CD4-positive, alpha-beta T cell (primary cell): Measurements from ENCODE around the gene SAMD14. TPM values are rescaled to one million over a fixed set of nuclear protein-coding genes. Genes with fewer than 3 reads are reported as not detected.
A peak's percentile ranks its signal among the peaks of the same experiment; 100 is the strongest.

Experiments
- ATAC-seq: fragments of 200-7000 bp; cut with Tn5 transposase; one replicate; pipeline ENCODE4 v1.10.0; 2022; ENCODE audit warnings: mild to moderate bottlenecking; ENCODE audit not compliant: poor library complexity
- CTCF ChIA-PET: fragments of 350-600 bp; sonication (Branson Sonifier 250); formaldehyde crosslinking; loops from one replicate; lab custom pipeline; 2021; ENCODE audit warnings: antibody characterized with exemption, inconsistent platforms; lab: Charles Lee
- POLR2A ChIA-PET: fragments of 350-600 bp; sonication (Branson Sonifier 250); formaldehyde crosslinking; loops from one replicate; lab custom pipeline; 2021; ENCODE audit warnings: antibody characterized with exemption, inconsistent platforms; lab: Charles Lee
- DNase-seq, 14 experiments: peaks; one replicate each; pipeline ENCODE4 v3.0.0-alpha.2; 2013 to 2020; ENCODE audit warnings: mixed read lengths in 2 of 14
- H3K27ac ChIP-seq, 2 donors: one replicate each; pipeline versions ENCODE4 v1.5.1 to v1.7.0; 2013; ENCODE audit warnings: low read length in 2 of 2, low read depth in 1 of 2, mild to moderate bottlenecking in 1 of 2
- H3K27me3 ChIP-seq, 2 experiments: 1 replicate in 1 of 2; 2 replicates in 1 of 2; pipeline versions ENCODE4 v1.6.1 to v1.7.0; 2013; ENCODE audit warnings: low read length in 2 of 2, control low read depth in 1 of 2, mild to moderate bottlenecking in 1 of 2, moderate library complexity in 1 of 2; ENCODE audit not compliant: insufficient read depth in 2 of 2, control insufficient read depth in 1 of 2
- H3K36me3 ChIP-seq: one replicate; pipeline ENCODE4 v1.6.1; 2013; ENCODE audit warnings: low read length, control low read depth; ENCODE audit not compliant: insufficient read depth
- H3K4me1 ChIP-seq: one replicate; pipeline ENCODE4 v1.6.1; 2013; ENCODE audit warnings: low read length, control low read depth; ENCODE audit not compliant: insufficient read depth
- H3K4me3 ChIP-seq: one replicate; pipeline ENCODE4 v1.5.1; 2013; ENCODE audit warnings: mild to moderate bottlenecking, low read length, moderate library complexity
- H3K9me3 ChIP-seq, 2 experiments: 1 replicate in 1 of 2; 2 replicates in 1 of 2; pipeline versions ENCODE4 v1.6.1 to v1.7.0; 2013; ENCODE audit warnings: low read length in 2 of 2, mild to moderate bottlenecking in 2 of 2, control low read depth in 1 of 2, moderate library complexity in 1 of 2; ENCODE audit not compliant: control insufficient read depth in 1 of 2, insufficient read depth in 1 of 2
- H3K27ac Mint-ChIP-seq: one replicate; pipeline ENCODE4 v1.8.0; 2020; ENCODE audit warnings: mixed read lengths
- H3K27me3 Mint-ChIP-seq: one replicate; pipeline ENCODE4 v1.8.0; 2021; ENCODE audit warnings: mixed read lengths
- H3K36me3 Mint-ChIP-seq: one replicate; pipeline ENCODE4 v1.8.0; 2021; ENCODE audit warnings: low read depth, mixed read lengths
- H3K4me1 Mint-ChIP-seq: one replicate; pipeline ENCODE4 v1.8.0; 2021; ENCODE audit warnings: low read depth, mixed read lengths
- H3K4me3 Mint-ChIP-seq: one replicate; pipeline ENCODE4 v1.8.0; 2020; ENCODE audit warnings: mild to moderate bottlenecking, mixed read lengths
- H3K9me3 Mint-ChIP-seq: one replicate; pipeline ENCODE4 v1.8.0; 2020; ENCODE audit warnings: mixed read lengths
- intact Hi-C, 2 experiments: fragments of 100-400 bp; cut with DNase I in 1 of 2; cut with micrococcal nuclease in 1 of 2; formaldehyde crosslinking; loops; one replicate each; pipeline versions ENCODE4 v1.15.1 to v1.9.0; 2023 to 2025; cut with DNase I, micrococcal nuclease
- total RNA-seq, 174 experiments: library from RNA in 2 of 174; stranded (reverse) in 2 of 174; gene quantifications; one replicate each; pipeline ENCODE4 v1.2.3 and lab custom pipeline; 2021 to 2026
- TF ChIP-seq, protein P1 (sequence below): fragments of 200-600 bp; IDR thresholded peaks from one replicate; pipeline ENCODE4 v1.8.0; 2022; ENCODE audit warnings: antibody characterized with exemption, mild to moderate bottlenecking

Gene SAMD14
- total RNA-seq, 2 experiments from 2014 or later, result 0.33 to 0.53 TPM

DNA sequence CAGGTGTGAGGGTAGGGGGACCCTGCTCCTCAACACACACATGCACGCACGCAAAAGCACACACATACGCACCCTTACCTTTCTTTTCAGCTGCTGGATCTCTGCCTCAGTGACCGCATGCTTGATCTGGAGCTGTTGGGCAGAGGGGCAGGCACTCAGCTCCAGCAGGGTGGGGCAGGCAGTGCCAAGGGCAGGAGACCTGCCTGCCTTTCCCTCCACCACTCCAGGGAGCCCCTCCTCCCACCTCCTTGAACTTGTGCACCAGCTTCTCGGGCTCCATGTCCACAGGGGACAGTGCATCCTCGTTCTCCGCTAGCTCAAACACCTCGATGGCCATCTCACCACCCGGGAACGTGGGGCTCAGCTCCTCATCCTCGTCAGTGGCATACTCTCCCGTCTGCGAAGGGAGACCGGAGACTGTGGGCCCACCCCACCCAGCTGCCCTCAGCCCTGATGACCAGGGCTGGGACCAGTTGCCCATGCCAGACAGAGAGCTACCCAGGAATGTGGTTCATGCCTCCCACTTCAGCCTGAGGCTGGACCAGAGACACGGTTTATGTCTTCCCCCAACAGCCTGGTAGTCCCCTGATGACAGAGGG is 9.3 kb upstream of the SAMD14 start:
- intact Hi-C loops, result no loop called here
- TF ChIP-seq, protein P1, sequence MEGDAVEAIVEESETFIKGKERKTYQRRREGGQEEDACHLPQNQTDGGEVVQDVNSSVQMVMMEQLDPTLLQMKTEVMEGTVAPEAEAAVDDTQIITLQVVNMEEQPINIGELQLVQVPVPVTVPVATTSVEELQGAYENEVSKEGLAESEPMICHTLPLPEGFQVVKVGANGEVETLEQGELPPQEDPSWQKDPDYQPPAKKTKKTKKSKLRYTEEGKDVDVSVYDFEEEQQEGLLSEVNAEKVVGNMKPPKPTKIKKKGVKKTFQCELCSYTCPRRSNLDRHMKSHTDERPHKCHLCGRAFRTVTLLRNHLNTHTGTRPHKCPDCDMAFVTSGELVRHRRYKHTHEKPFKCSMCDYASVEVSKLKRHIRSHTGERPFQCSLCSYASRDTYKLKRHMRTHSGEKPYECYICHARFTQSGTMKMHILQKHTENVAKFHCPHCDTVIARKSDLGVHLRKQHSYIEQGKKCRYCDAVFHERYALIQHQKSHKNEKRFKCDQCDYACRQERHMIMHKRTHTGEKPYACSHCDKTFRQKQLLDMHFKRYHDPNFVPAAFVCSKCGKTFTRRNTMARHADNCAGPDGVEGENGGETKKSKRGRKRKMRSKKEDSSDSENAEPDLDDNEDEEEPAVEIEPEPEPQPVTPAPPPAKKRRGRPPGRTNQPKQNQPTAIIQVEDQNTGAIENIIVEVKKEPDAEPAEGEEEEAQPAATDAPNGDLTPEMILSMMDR, result no peak
- peak overlapping the region; percentile 76 for H3K27ac Mint-ChIP-seq
- H3K4me3 Mint-ChIP-seq, result no peak overlapping the region
- Histone ChIP-seq H3K27ac (no peak overlapping the region), H3K4me3 (no peak overlapping the region), H3K9me3 (peaks cover 0 to 3% of the 10 kb centered on the region in 2 experiments), H3K36me3 (peaks cover 88% of the 10 kb centered on the region), H3K27me3 (no peaks in the 10 kb centered on the region), H3K4me1 (peaks cover 70% of the 10 kb centered on the region)
- ChIA-PET POLR2A (interaction anchor here (1.2 to 5.9 kb wide), 4 partner anchors 9 to 24 kb away, joined by 3 to 50 read pairs (median 10); partner anchors contain the start of gene PPP1R9B), CTCF (interaction anchor here (0.7 to 2.7 kb wide), 5 partner anchors 11 to 134 kb away, joined by 3 to 16 read pairs (median 4); partner anchors contain the start of gene PPP1R9B)
- H3K36me3 Mint-ChIP-seq, result peaks cover 94% of the 10 kb centered on the region
- DNase-seq, result no peak
- peaks cover 61% of the 10 kb centered on the region for H3K4me1 Mint-ChIP-seq
- H3K9me3 Mint-ChIP-seq, result no peaks in the 10 kb centered on the region
- no peak for ATAC-seq
- H3K27me3 Mint-ChIP-seq, result no peaks in the 10 kb centered on the region

DNA sequence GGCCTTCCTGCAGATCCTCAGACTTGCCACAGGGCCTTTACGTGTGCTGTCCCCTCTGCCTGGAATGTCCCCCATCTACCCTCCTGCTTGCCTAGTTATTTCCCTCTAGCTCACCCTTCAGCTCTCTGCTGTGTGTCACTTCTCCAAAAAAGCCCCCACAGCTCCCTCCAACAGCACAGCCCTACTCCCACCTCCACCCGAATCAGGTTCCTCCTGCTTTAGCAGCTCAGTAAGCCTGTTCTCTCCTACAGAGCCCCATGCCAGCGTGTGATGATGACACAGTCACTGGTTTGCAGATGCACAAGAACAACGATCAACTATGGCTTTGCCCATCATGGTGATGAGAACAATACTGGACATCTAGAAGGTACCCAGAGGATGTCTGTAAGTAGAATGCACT is 7.1 kb upstream of the SAMD14 start:
- CTCF ChIA-PET, result interaction anchor here (0.9 to 1.3 kb wide), 2 partner anchors 20 to 43 kb away, joined by 3 read pairs; no protein-coding TSS in a partner anchor
- H3K4me3 Mint-ChIP-seq, result no peak overlapping the region
- TF ChIP-seq, protein P1, result no peak
- ATAC-seq, result no peak
- no peaks in the 10 kb centered on the region for H3K27me3 ChIP-seq
- POLR2A ChIA-PET, result interaction anchor here (0.9 kb wide), 1 partner anchor 15 kb away, joined by 3 read pairs; no protein-coding TSS in a partner anchor
- no peaks in the 10 kb centered on the region for H3K9me3 Mint-ChIP-seq
- peaks cover 74% of the 10 kb centered on the region for H3K36me3 ChIP-seq
- no peak overlapping the region for H3K4me3 ChIP-seq
- no peak overlapping the region for H3K27ac Mint-ChIP-seq
- H3K4me1 ChIP-seq, result peaks cover 48% of the 10 kb centered on the region
- peaks cover 89% of the 10 kb centered on the region for H3K36me3 Mint-ChIP-seq
- no peaks in the 10 kb centered on the region for H3K27me3 Mint-ChIP-seq
- H3K4me1 Mint-ChIP-seq, result peaks cover 43% of the 10 kb centered on the region
- intact Hi-C loops, result no loop called here
- no peak overlapping the region for H3K27ac ChIP-seq
- H3K9me3 ChIP-seq, result peaks cover 0 to 3% of the 10 kb centered on the region in 2 experiments
- DNase-seq, result no peak

DNA sequence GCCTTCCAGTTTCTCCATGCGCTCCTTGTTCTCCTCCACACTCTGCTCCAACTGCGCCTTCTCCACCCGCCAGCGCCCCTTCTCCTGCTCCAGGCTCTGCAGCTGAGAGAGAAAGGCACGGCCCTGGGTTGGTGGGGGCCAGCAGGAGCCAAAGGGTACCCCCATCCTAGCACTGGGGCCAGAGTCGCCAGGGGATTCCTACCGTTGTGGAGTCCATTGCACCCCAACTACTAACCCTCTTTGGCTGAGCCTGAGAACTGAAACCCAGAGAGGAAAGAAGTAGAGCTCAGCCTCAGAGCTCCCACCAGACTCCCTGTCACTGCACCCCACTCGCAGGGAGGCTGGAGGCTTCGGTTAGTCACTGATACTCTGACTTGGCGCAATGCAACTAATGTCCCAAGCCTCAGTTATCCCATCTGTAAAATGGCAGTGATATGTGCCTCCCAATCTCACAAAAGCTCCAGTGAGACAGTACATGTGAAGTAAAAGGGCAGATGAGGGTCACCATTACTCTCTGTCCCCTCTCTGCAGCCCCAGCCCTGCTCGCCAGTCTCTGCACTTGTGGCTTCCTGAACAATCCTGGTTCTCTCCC is 6.2 kb upstream of the SAMD14 start:
- Histone ChIP-seq H3K4me3 (no peak overlapping the region), H3K9me3 (peaks cover 0 to 3% of the 10 kb centered on the region in 2 experiments), H3K27me3 (no peaks in the 10 kb centered on the region), H3K36me3 (peaks cover 68% of the 10 kb centered on the region), H3K4me1 (peaks cover 44% of the 10 kb centered on the region), H3K27ac (no peak overlapping the region)
- TF ChIP-seq, protein P1, result no peak
- Mint-ChIP-seq H3K36me3 (peaks cover 83% of the 10 kb centered on the region), H3K27ac (no peak overlapping the region), H3K4me1 (peaks cover 43% of the 10 kb centered on the region), H3K27me3 (peaks cover 7% of the 10 kb centered on the region), H3K4me3 (no peak overlapping the region), H3K9me3 (no peaks in the 10 kb centered on the region)
- POLR2A ChIA-PET, result interaction anchor here (0.6 to 0.9 kb wide), 2 partner anchors 16 to 1627 kb away, joined by 3 to 4 read pairs; no protein-coding TSS in a partner anchor
- CTCF ChIA-PET, result interaction anchor here (0.9 to 1.3 kb wide), 2 partner anchors 19 to 42 kb away, joined by 3 read pairs; no protein-coding TSS in a partner anchor
- no peak for DNase-seq
- ATAC-seq, result no peak
- intact Hi-C loops, result no loop called here
